H1 (cell line): ENCODE measurements around the gene SNORC. TPM values are rescaled to one million over a fixed set of nuclear protein-coding genes. Genes with fewer than 3 reads are reported as not detected.

Experiments used
- ATF2 ChIP-seq: IDR thresholded peaks from 2 replicates; pipeline ENCODE4 v1.6.1; 2012; ENCODE audit warnings: low read length, inconsistent platforms
- CHD7 ChIP-seq: fragments of 300-600 bp; sonication (generic); IDR thresholded peaks from 2 replicates; pipeline ENCODE4 v1.7.1; 2012; ENCODE audit warnings: low read length, moderate library complexity, mild to moderate bottlenecking, inconsistent platforms; ENCODE audit not compliant: insufficient replicate concordance
- EZH2 ChIP-seq: fragments of 200-600 bp; sonication (generic); IDR thresholded peaks from 2 replicates; pipeline ENCODE4 v1.7.1; 2012; ENCODE audit warnings: low read depth, mild to moderate bottlenecking, moderate library complexity, low read length, inconsistent platforms; ENCODE audit not compliant: severe bottlenecking
- KDM5A ChIP-seq: fragments of 200-600 bp; IDR thresholded peaks from 2 replicates; pipeline ENCODE4 v1.7.1; 2012; ENCODE audit warnings: mild to moderate bottlenecking, low read length, inconsistent platforms, mixed read lengths
- SIN3A ChIP-seq, 2 experiments: IDR thresholded peaks in 1 of 2; conservative IDR thresholded peaks in 1 of 2; 2 replicates each; pipeline ENCODE4 v1.6.1; 2011 to 2012; ENCODE audit warnings: low read length in 2 of 2, improper control_type of control experiment in 1 of 2, low read depth in 1 of 2, mild to moderate bottlenecking in 1 of 2
- SP2 ChIP-seq: IDR thresholded peaks from 2 replicates; pipeline ENCODE4 v1.6.1; 2012; ENCODE audit warnings: mild to moderate bottlenecking, low read length, inconsistent platforms
- TAF1 ChIP-seq: IDR thresholded peaks from 2 replicates; pipeline ENCODE4 v1.6.1; 2011; ENCODE audit warnings: mild to moderate bottlenecking, low read depth, low read length
- polyA plus RNA-seq, 7 experiments: library from polyadenylated mRNA; depleted of rRNA in 3 of 7; stranded (reverse) in 5 of 7; unstranded in 2 of 7; fragments of >200 nt in 5 of 7; fragments of 200-250 nt in 2 of 7; gene quantifications; 1 replicate in 5 of 7; 2 replicates in 1 of 7; 4 replicates in 1 of 7; pipeline versions ENCODE4 v1.2.1 to v1.2.3, GENCODE V29; 2011 to 2013; ENCODE audit warnings: missing spikeins in 2 of 7, mixed read lengths in 2 of 7
- total RNA-seq: library from RNA; stranded (reverse); fragmentation: NEBNext Ultra II Directional; extraction: Animal tissue kit (Norgen Biotek cat#: 25700); gene quantifications from 2 replicates; pipeline ENCODE4 v1.2.1, GENCODE V29; 2021

The SNORC gene
- total and polyA plus RNA-seq, 2 of the 8 experiments (the other 6 are each of a cell fraction or from before 2014, with no cell fraction given): 1.6 to 1.8 TPM

- TF ChIP-seq CHD7 (no peak), SP2 (no peak), TAF1 (no peak), SIN3A (conservative IDR thresholded peaks at IDR 0.05 in 1 of 2, IDR thresholded peaks at IDR 0.05 in 1 of 2; ENCODE audit: low read depth in 1 of 2, low read length in 2 of 2) (no peak), ATF2 (no peak), KDM5A (no peak), EZH2 (no peak)
These were observed 13.9 kb downstream of the SNORC start (continued) for GRCh38 chr2:232884001-232884421.
